Measurements from ENCODE around the gene AKT3.
"Not testable (repeated sequence)": the region's sequence is repeated elsewhere in the genome, so short reads cannot be mapped to it uniquely, and the experiment has no call there.

Gene AKT3

GRCh38 chr1:243595527-243596210, 254.4 kb downstream of the AKT3 start:
- Histone ChIP-seq H3K9ac (ENCODE audit: low read length) (no peak overlapping the region), H3K27ac (ENCODE audit: low read length) (peak overlapping the region; percentile 28; the same call in 1 of the 2 replicates), H3K27me3 (replicated peaks; ENCODE audit: insufficient read depth, low read length) (no peaks in the 10 kb centered on the region), H3K36me3 (replicated peaks; ENCODE audit: insufficient read depth, low read length) (no peaks in the 10 kb centered on the region), H3K9me3 (replicated peaks; ENCODE audit: insufficient read depth, low read length) (no peaks in the 10 kb centered on the region), H3K4me3 (ENCODE audit: low read length) (0 out of 2 replicates have a peak overlapping the region, but pooled peaks have one; percentile 4), H3K4me2 (ENCODE audit: low read depth, low read length) (peak overlapping the region; percentile 37), H3F3A (ENCODE audit: insufficient read depth, low read length) (peaks cover 11% of the 10 kb centered on the region), H3K4me1 (ENCODE audit: low read length) (peaks cover 16% of the 10 kb centered on the region), H4K20me1 (ENCODE audit: insufficient read depth, low read length) (no peaks in the 10 kb centered on the region), H3K79me2 (ENCODE audit: low read length) (no peaks in the 10 kb centered on the region), H3K9me2 (replicated peaks; ENCODE audit: insufficient read depth, low read length) (no peaks in the 10 kb centered on the region), H2AFZ (ENCODE audit: low read length) (no peak overlapping the region)
- TF ChIP-seq EZH2phosphoT487 (IDR thresholded peaks at IDR 0.05; ENCODE audit: low read length): no peak
- TF ChIP-seq, protein P1, sequence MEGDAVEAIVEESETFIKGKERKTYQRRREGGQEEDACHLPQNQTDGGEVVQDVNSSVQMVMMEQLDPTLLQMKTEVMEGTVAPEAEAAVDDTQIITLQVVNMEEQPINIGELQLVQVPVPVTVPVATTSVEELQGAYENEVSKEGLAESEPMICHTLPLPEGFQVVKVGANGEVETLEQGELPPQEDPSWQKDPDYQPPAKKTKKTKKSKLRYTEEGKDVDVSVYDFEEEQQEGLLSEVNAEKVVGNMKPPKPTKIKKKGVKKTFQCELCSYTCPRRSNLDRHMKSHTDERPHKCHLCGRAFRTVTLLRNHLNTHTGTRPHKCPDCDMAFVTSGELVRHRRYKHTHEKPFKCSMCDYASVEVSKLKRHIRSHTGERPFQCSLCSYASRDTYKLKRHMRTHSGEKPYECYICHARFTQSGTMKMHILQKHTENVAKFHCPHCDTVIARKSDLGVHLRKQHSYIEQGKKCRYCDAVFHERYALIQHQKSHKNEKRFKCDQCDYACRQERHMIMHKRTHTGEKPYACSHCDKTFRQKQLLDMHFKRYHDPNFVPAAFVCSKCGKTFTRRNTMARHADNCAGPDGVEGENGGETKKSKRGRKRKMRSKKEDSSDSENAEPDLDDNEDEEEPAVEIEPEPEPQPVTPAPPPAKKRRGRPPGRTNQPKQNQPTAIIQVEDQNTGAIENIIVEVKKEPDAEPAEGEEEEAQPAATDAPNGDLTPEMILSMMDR (IDR thresholded peaks at IDR 0.05; ENCODE audit: low read length): no peak
- TF ChIP-seq EZH2 (optimal IDR thresholded peaks at IDR 0.05; ENCODE audit: low read depth, low read length): no peak
- no peak for DNase-seq

- Histone ChIP-seq H3K27ac (ENCODE audit: low read length) (no peak overlapping the region), H3K27me3 (replicated peaks; ENCODE audit: insufficient read depth, low read length) (no peaks in the 10 kb centered on the region), H2AFZ (ENCODE audit: low read length) (no peak overlapping the region), H3K79me2 (ENCODE audit: low read length) (no peaks in the 10 kb centered on the region), H3K4me2 (ENCODE audit: low read depth, low read length) (no peak overlapping the region), H3K9me2 (replicated peaks; ENCODE audit: insufficient read depth, low read length) (no peaks in the 10 kb centered on the region), H3K9me3 (replicated peaks; ENCODE audit: insufficient read depth, low read length) (no peaks in the 10 kb centered on the region), H3K9ac (ENCODE audit: low read length) (no peak overlapping the region), H3K36me3 (replicated peaks; ENCODE audit: insufficient read depth, low read length) (no peaks in the 10 kb centered on the region), H3F3A (ENCODE audit: insufficient read depth, low read length) (peaks cover 14% of the 10 kb centered on the region), H3K4me1 (ENCODE audit: low read length) (peaks cover 28% of the 10 kb centered on the region), H4K20me1 (ENCODE audit: insufficient read depth, low read length) (no peaks in the 10 kb centered on the region), H3K4me3 (ENCODE audit: low read length) (no peak overlapping the region)
- DNase-seq: no peak
- TF ChIP-seq EZH2 (optimal IDR thresholded peaks at IDR 0.05; ENCODE audit: low read depth, low read length) (no peak), EZH2phosphoT487 (IDR thresholded peaks at IDR 0.05; ENCODE audit: low read length) (no peak)
- TF ChIP-seq, protein P1 (IDR thresholded peaks at IDR 0.05; ENCODE audit: low read length): no peak
Measured at GRCh38 chr1:243594455-243594854, 255.6 kb downstream of the AKT3 start.

GRCh38 chr1:243589286-243589685, 260.8 kb downstream of the AKT3 start:
- peak overlapping the region; percentile 75; the same call in 1 of the 2 replicates for H3K27ac ChIP-seq (ENCODE audit: low read length)
- not testable (repeated sequence) for H3K79me2 ChIP-seq (ENCODE audit: low read length); H3K9me2 ChIP-seq (replicated peaks; ENCODE audit: insufficient read depth, low read length); H4K20me1 ChIP-seq (ENCODE audit: insufficient read depth, low read length); H3K36me3 ChIP-seq (replicated peaks; ENCODE audit: insufficient read depth, low read length); H3K9me3 ChIP-seq (replicated peaks; ENCODE audit: insufficient read depth, low read length); H2AFZ ChIP-seq (ENCODE audit: low read length); H3K27me3 ChIP-seq (replicated peaks; ENCODE audit: insufficient read depth, low read length)
- 0 out of 2 replicates have a peak overlapping the region, but pooled peaks have one; percentile 3 for H3K4me3 ChIP-seq (ENCODE audit: low read length)
- H3K4me1 ChIP-seq (ENCODE audit: low read length): peaks cover 26% of the 10 kb centered on the region
- H3K4me2 ChIP-seq (ENCODE audit: low read depth, low read length): peak overlapping the region; percentile 57; the same call in 1 of the 2 replicates
- H3K9ac ChIP-seq (ENCODE audit: low read length): peak overlapping the region; percentile 32; the same call in 1 of the 2 replicates
- peaks cover 16% of the 10 kb centered on the region for H3F3A ChIP-seq (ENCODE audit: insufficient read depth, low read length)
- peak; percentile 88 for DNase-seq

Data from MM.1S (cell line).